Smooth muscle cell (in vitro differentiated cells): ENCODE measurements around the gene ACKR1. TPM values are rescaled to one million over a fixed set of nuclear protein-coding genes. Genes with fewer than 3 reads are reported as not detected.
A peak's percentile ranks its signal among the peaks of the same experiment; 100 is the strongest.

Experiments
- DNase-seq: peaks from one replicate; lab custom pipeline; 2025; ENCODE audit not compliant: unreplicated experiment; lab: John Stamatoyannopoulos, UW
- H2AFZ ChIP-seq: fragments of 200-600 bp; sonication (generic); 2 replicates; pipeline ENCODE4 v1.6.0; 2016; ENCODE audit warnings: antibody characterized with exemption, low read depth, mild to moderate bottlenecking
- H3F3A ChIP-seq: fragments of 200-600 bp; sonication (generic); 2 replicates; pipeline ENCODE4 v1.6.0; 2017; ENCODE audit warnings: antibody characterized with exemption, low read depth
- H3K27ac ChIP-seq: fragments of 200-600 bp; sonication (generic); 2 replicates; pipeline ENCODE4 v1.5.1; 2016; ENCODE audit warnings: low read depth, mild to moderate bottlenecking
- H3K27me3 ChIP-seq: fragments of 200-600 bp; sonication (generic); 2 replicates; pipeline ENCODE4 v1.6.1; 2016; ENCODE audit warnings: low read depth, mild to moderate bottlenecking
- H3K36me3 ChIP-seq: fragments of 200-600 bp; sonication (generic); 2 replicates; pipeline ENCODE4 v1.5.1; 2016; ENCODE audit warnings: low read depth
- H3K4me1 ChIP-seq: fragments of 200-600 bp; sonication (generic); 2 replicates; pipeline ENCODE4 v1.5.1; 2016; ENCODE audit warnings: low read depth
- H3K4me2 ChIP-seq: fragments of 200-600 bp; sonication (generic); 2 replicates; pipeline ENCODE4 v1.6.0; 2016; ENCODE audit warnings: mild to moderate bottlenecking
- H3K4me3 ChIP-seq: fragments of 200-600 bp; sonication (generic); 2 replicates; pipeline ENCODE4 v1.5.1; 2016; ENCODE audit warnings: mild to moderate bottlenecking
- H3K79me2 ChIP-seq: fragments of 200-600 bp; sonication (generic); 2 replicates; pipeline ENCODE4 v1.6.0; 2016; ENCODE audit warnings: low read depth, mild to moderate bottlenecking
- H3K9ac ChIP-seq: fragments of 200-600 bp; sonication (generic); 2 replicates; pipeline ENCODE4 v1.6.0; 2016; ENCODE audit warnings: low read depth
- H3K9me3 ChIP-seq: fragments of 200-600 bp; sonication (generic); replicated peaks from 2 replicates; pipeline ENCODE4 v1.5.1; 2016; ENCODE audit warnings: low read depth
- H4K20me1 ChIP-seq: fragments of 200-600 bp; sonication (generic); 2 replicates; pipeline ENCODE4 v1.6.0; 2016; ENCODE audit warnings: low read depth
- CTCF ChIP-seq: fragments of 200-600 bp; sonication (generic); IDR thresholded peaks from 2 replicates; pipeline ENCODE4 v1.5.1; 2017; ENCODE audit warnings: borderline replicate concordance, mild to moderate bottlenecking, antibody characterized with exemption; ENCODE audit not compliant: insufficient read depth, poor library complexity, severe bottlenecking
- WGBS: methylation state at CpG from one replicate; pipeline ENCODE4 v1.1.7; 2016; ENCODE audit warnings: low lambda C conversion rate; 5-methylcytosine and 5-hydroxymethylcytosine counted together
- polyA plus RNA-seq: library from polyadenylated mRNA; unstranded; fragments of >200 nt; fragmentation: Nextera tagmentation; extraction: Ambion mirVana; gene quantifications from 2 replicates; pipeline ENCODE4 v1.2.1, GENCODE V29; 2016
- total RNA-seq: library from RNA; depleted of rRNA; stranded (reverse); fragments of >200 nt; gene quantifications from 2 replicates; pipeline ENCODE4 v1.2.3, GENCODE V29; 2014

The ACKR1 gene
- total and polyA plus RNA-seq, 2 experiments from 2014 or later, result 0.04 to 0.25 TPM

GRCh38 chr1:159172614-159173291 lies 31.9 kb upstream of the ACKR1 start:
- no peak overlapping the region for H2AFZ ChIP-seq
- H3K36me3 ChIP-seq, result no peaks in the 10 kb centered on the region
- peaks cover 25% of the 10 kb centered on the region for H4K20me1 ChIP-seq
- H3F3A ChIP-seq, result no peaks in the 10 kb centered on the region
- TF ChIP-seq CTCF, result no peak
- 3% methylated on average over 16 of the region's 17 CpGs for WGBS
- H3K9me3 ChIP-seq, result no peaks in the 10 kb centered on the region
- H3K79me2 ChIP-seq, result no peaks in the 10 kb centered on the region
- H3K4me3 ChIP-seq, result peak overlapping the region; percentile 52
- no peak overlapping the region for H3K27ac ChIP-seq
- peaks cover 65% of the 10 kb centered on the region for H3K27me3 ChIP-seq
- H3K9ac ChIP-seq, result no peak overlapping the region
- H3K4me2 ChIP-seq, result peak overlapping the region; percentile 93
- no peak for DNase-seq
- H3K4me1 ChIP-seq, result no peaks in the 10 kb centered on the region

GRCh38 chr1:159173320-159173719 lies 31.4 kb upstream of the ACKR1 start:
- TF ChIP-seq CTCF, result no peak

GRCh38 chr1:159175571-159175970 lies 29.1 kb upstream of the ACKR1 start:
- H3F3A ChIP-seq, result no peaks in the 10 kb centered on the region
- H4K20me1 ChIP-seq, result peaks cover 25% of the 10 kb centered on the region
- no peak overlapping the region for H3K4me2 ChIP-seq
- no peak for DNase-seq
- no peak overlapping the region for H3K9ac ChIP-seq
- no peak for TF ChIP-seq CTCF
- no peak overlapping the region for H2AFZ ChIP-seq
- WGBS, result 10% methylated on average over 2 of the region's 2 CpGs
- H3K27me3 ChIP-seq, result peaks cover 37% of the 10 kb centered on the region
- no peaks in the 10 kb centered on the region for H3K4me1 ChIP-seq
- no peaks in the 10 kb centered on the region for H3K36me3 ChIP-seq
- no peaks in the 10 kb centered on the region for H3K79me2 ChIP-seq
- no peak overlapping the region for H3K27ac ChIP-seq
- H3K4me3 ChIP-seq, result no peak overlapping the region
- no peaks in the 10 kb centered on the region for H3K9me3 ChIP-seq

More at GRCh38 chr1:159173320-159173719, 31.4 kb upstream of the ACKR1 start:
- no peaks in the 10 kb centered on the region for H3K9me3 ChIP-seq
- H3K27me3 ChIP-seq, result peaks cover 60% of the 10 kb centered on the region
- no peak overlapping the region for H3K4me3 ChIP-seq
- no peaks in the 10 kb centered on the region for H3K79me2 ChIP-seq
- 43% methylated on average over 7 of the region's 7 CpGs for WGBS
- peaks cover 25% of the 10 kb centered on the region for H4K20me1 ChIP-seq
- H3K27ac ChIP-seq, result no peak overlapping the region
- H3K4me1 ChIP-seq, result no peaks in the 10 kb centered on the region
- no peaks in the 10 kb centered on the region for H3K36me3 ChIP-seq
- H2AFZ ChIP-seq, result no peak overlapping the region
- no peak for DNase-seq
- H3K4me2 ChIP-seq, result no peak overlapping the region
- H3K9ac ChIP-seq, result no peak overlapping the region
- H3F3A ChIP-seq, result no peaks in the 10 kb centered on the region
